Muscle layer of colon (tissue), 2 donors: ENCODE measurements around the gene SLC38A4.

Source experiments
- H3K27ac ChIP-seq: one replicate; pipeline ENCODE4 v1.7.0; 2013; ENCODE audit warnings: low read depth, mild to moderate bottlenecking, low read length, moderate library complexity
- H3K27me3 ChIP-seq, 2 donors: one replicate each; pipeline ENCODE4 v1.7.0; 2013; ENCODE audit warnings: low read length in 2 of 2, mild to moderate bottlenecking in 2 of 2; ENCODE audit not compliant: insufficient read depth in 2 of 2, control insufficient read depth in 1 of 2
- H3K36me3 ChIP-seq: one replicate; pipeline ENCODE4 v1.7.0; 2013; ENCODE audit warnings: mild to moderate bottlenecking, low read length; ENCODE audit not compliant: insufficient read depth
- H3K4me1 ChIP-seq: one replicate; pipeline ENCODE4 v1.7.0; 2013; ENCODE audit warnings: mild to moderate bottlenecking, low read length; ENCODE audit not compliant: insufficient read depth
- H3K4me3 ChIP-seq, 2 donors: one replicate each; pipeline ENCODE4 v1.7.0; 2013; ENCODE audit warnings: low read length in 2 of 2, low read depth in 1 of 2, mild to moderate bottlenecking in 1 of 2, moderate library complexity in 1 of 2
- H3K9ac ChIP-seq: one replicate; pipeline ENCODE4 v1.7.0; 2013; ENCODE audit warnings: low read length
- H3K9me3 ChIP-seq: one replicate; pipeline ENCODE4 v1.7.0; 2013; ENCODE audit warnings: mild to moderate bottlenecking, low read length
- donor health status: abdominal sarcoma.
- donor health status: Adenocarcinoma of cecum.

Gene SLC38A4

GRCh38 chr12:46773586-46774321, 52.0 kb downstream of the SLC38A4 start:
- H3K9me3 ChIP-seq: no peaks in the 10 kb centered on the region
- H3K27me3 ChIP-seq: no peaks in the 10 kb centered on the region
- no peaks in the 10 kb centered on the region for H3K36me3 ChIP-seq
- no peak overlapping the region for H3K9ac ChIP-seq
- no peak overlapping the region for H3K27ac ChIP-seq
- H3K4me3 ChIP-seq: no peak overlapping the region
- H3K4me1 ChIP-seq: peaks cover 9% of the 10 kb centered on the region

- Histone ChIP-seq H3K4me3 (no peak overlapping the region), H3K36me3 (no peaks in the 10 kb centered on the region), H3K27ac (no peak overlapping the region), H3K9ac (no peak overlapping the region), H3K9me3 (no peaks in the 10 kb centered on the region), H3K4me1 (peaks cover 9% of the 10 kb centered on the region), H3K27me3 (no peaks in the 10 kb centered on the region)
Measured at GRCh38 chr12:46771268-46771827, 54.4 kb downstream of the SLC38A4 start.

GRCh38 chr12:46770501-46771183, 55.2 kb downstream of the SLC38A4 start:
- H3K4me3 ChIP-seq: no peak overlapping the region
- no peak overlapping the region for H3K27ac ChIP-seq
- no peaks in the 10 kb centered on the region for H3K27me3 ChIP-seq
- no peaks in the 10 kb centered on the region for H3K9me3 ChIP-seq
- H3K4me1 ChIP-seq: peaks cover 9% of the 10 kb centered on the region
- H3K36me3 ChIP-seq: no peaks in the 10 kb centered on the region
- no peak overlapping the region for H3K9ac ChIP-seq

- Histone ChIP-seq H3K27ac (no peak overlapping the region), H3K4me1 (no peaks in the 10 kb centered on the region), H3K36me3 (no peaks in the 10 kb centered on the region), H3K9ac (no peak overlapping the region), H3K9me3 (no peaks in the 10 kb centered on the region), H3K4me3 (no peak overlapping the region), H3K27me3 (no peaks in the 10 kb centered on the region)
Measured at GRCh38 chr12:46764005-46764404, 61.8 kb downstream of the SLC38A4 start.

- Histone ChIP-seq H3K36me3 (no peaks in the 10 kb centered on the region), H3K27me3 (no peaks in the 10 kb centered on the region), H3K9ac (no peak overlapping the region), H3K9me3 (no peaks in the 10 kb centered on the region), H3K4me1 (no peaks in the 10 kb centered on the region), H3K4me3 (no peak overlapping the region), H3K27ac (no peak overlapping the region)
Measured at GRCh38 chr12:46763230-46763629, 62.6 kb downstream of the SLC38A4 start.

- no peak overlapping the region for H3K4me3 ChIP-seq
- no peaks in the 10 kb centered on the region for H3K9me3 ChIP-seq
- no peaks in the 10 kb centered on the region for H3K27me3 ChIP-seq
- no peak overlapping the region for H3K27ac ChIP-seq
- no peak overlapping the region for H3K9ac ChIP-seq
- H3K36me3 ChIP-seq: no peaks in the 10 kb centered on the region
- H3K4me1 ChIP-seq: no peaks in the 10 kb centered on the region
Measured at GRCh38 chr12:46754550-46754949, 71.2 kb downstream of the SLC38A4 start.

- Histone ChIP-seq H3K9ac (no peak overlapping the region), H3K4me1 (no peaks in the 10 kb centered on the region), H3K27me3 (no peaks in the 10 kb centered on the region), H3K9me3 (no peaks in the 10 kb centered on the region), H3K27ac (no peak overlapping the region), H3K4me3 (no peak overlapping the region), H3K36me3 (no peaks in the 10 kb centered on the region)
Measured at GRCh38 chr12:46752396-46752795, 73.4 kb downstream of the SLC38A4 start.

- H3K4me3 ChIP-seq: no peak overlapping the region
- H3K27me3 ChIP-seq: no peaks in the 10 kb centered on the region
- H3K4me1 ChIP-seq: no peaks in the 10 kb centered on the region
- no peak overlapping the region for H3K9ac ChIP-seq
- no peak overlapping the region for H3K27ac ChIP-seq
- H3K9me3 ChIP-seq: no peaks in the 10 kb centered on the region
- H3K36me3 ChIP-seq: no peaks in the 10 kb centered on the region
Measured at GRCh38 chr12:46751173-46751572, 74.6 kb downstream of the SLC38A4 start.

- Histone ChIP-seq H3K36me3 (no peaks in the 10 kb centered on the region), H3K27me3 (no peaks in the 10 kb centered on the region), H3K4me3 (no peak overlapping the region), H3K9me3 (no peaks in the 10 kb centered on the region), H3K9ac (no peak overlapping the region), H3K27ac (no peak overlapping the region), H3K4me1 (no peaks in the 10 kb centered on the region)
Measured at GRCh38 chr12:46749322-46749721, 76.5 kb downstream of the SLC38A4 start.

- H3K4me3 ChIP-seq: no peak overlapping the region
- H3K9me3 ChIP-seq: no peaks in the 10 kb centered on the region
Measured at GRCh38 chr12:46744283-46744682, 81.5 kb downstream of the SLC38A4 start.

GRCh38 chr12:46743456-46743855, 82.3 kb downstream of the SLC38A4 start:
- Histone ChIP-seq H3K4me3 (no peak overlapping the region), H3K27ac (no peak overlapping the region), H3K9me3 (no peaks in the 10 kb centered on the region), H3K36me3 (no peaks in the 10 kb centered on the region), H3K9ac (no peak overlapping the region), H3K27me3 (no peaks in the 10 kb centered on the region), H3K4me1 (no peaks in the 10 kb centered on the region)

More at GRCh38 chr12:46744283-46744682, 81.5 kb downstream of the SLC38A4 start:
- Histone ChIP-seq H3K4me1 (no peaks in the 10 kb centered on the region), H3K27ac (no peak overlapping the region), H3K27me3 (no peaks in the 10 kb centered on the region), H3K9ac (no peak overlapping the region), H3K36me3 (no peaks in the 10 kb centered on the region)
